ENCODE measurements around the gene DNASE2B. TPM values are rescaled to one million over a fixed set of nuclear protein-coding genes. Genes with fewer than 3 reads are reported as not detected.

The DNASE2B gene
- total RNA-seq, 2 donors from 2014 or later, result 0.85 to 8.6 TPM

DNA sequence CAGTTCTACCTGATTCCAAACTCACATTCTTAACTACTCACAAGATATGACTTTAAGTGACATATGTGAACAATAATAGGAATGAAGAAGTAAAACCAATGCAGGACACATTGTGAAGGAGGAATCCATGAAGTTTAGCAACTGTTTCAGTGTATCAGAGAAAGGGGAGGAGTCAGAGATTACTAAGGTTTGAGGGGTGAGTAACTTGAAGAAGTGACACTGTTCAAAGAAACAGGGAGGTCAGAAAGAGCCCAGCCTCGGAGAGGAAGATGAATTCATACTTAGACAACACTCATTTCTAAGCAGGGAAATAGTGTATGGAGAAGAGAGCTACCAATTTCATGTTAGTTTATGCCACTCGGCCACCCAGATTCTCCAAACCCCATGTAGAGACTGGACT lies 52.6 kb downstream of the DNASE2B start:
- TF ChIP-seq POLR2A (IDR thresholded peaks at IDR 0.05), result no peak
- TF ChIP-seq, protein P1, sequence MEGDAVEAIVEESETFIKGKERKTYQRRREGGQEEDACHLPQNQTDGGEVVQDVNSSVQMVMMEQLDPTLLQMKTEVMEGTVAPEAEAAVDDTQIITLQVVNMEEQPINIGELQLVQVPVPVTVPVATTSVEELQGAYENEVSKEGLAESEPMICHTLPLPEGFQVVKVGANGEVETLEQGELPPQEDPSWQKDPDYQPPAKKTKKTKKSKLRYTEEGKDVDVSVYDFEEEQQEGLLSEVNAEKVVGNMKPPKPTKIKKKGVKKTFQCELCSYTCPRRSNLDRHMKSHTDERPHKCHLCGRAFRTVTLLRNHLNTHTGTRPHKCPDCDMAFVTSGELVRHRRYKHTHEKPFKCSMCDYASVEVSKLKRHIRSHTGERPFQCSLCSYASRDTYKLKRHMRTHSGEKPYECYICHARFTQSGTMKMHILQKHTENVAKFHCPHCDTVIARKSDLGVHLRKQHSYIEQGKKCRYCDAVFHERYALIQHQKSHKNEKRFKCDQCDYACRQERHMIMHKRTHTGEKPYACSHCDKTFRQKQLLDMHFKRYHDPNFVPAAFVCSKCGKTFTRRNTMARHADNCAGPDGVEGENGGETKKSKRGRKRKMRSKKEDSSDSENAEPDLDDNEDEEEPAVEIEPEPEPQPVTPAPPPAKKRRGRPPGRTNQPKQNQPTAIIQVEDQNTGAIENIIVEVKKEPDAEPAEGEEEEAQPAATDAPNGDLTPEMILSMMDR (IDR thresholded peaks at IDR 0.05), result no peak
- no peak for TF ChIP-seq POLR2AphosphoS5 (IDR thresholded peaks at IDR 0.05)
- Histone ChIP-seq H3K27ac (no peak overlapping the region), H3K4me3 (no peak overlapping the region), H3K27me3 (replicated peaks; ENCODE audit: insufficient read depth) (no peaks in the 10 kb centered on the region), H3K4me1 (replicated peaks) (no peaks in the 10 kb centered on the region), H3K9me3 (no peaks in the 10 kb centered on the region), H3K36me3 (no peaks in the 10 kb centered on the region)
- intact Hi-C loops (cut with DNase I), result no loop called here
- WGBS, result 87% methylated on average over 2 of the region's 2 CpGs
- DNase-seq (ENCODE audit: low spot score), result no peak

DNA sequence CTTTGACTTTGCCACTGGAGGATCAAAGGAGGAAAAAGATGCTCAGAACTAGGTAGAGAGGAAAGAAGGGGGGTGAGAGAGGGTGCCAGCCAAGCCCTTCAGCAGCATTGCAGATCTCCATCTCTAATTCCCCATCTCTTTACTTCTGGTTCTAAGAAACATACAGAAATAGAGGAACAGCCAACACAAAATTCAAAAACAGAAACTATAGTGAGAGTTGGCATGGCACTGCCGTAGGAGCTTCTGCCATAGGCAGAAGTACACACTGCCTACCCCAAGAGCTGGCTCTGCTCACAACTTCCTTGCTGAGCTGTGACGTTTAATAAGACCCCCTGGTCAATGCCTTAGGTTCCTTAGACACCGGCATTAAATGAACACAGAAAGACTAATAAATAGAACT lies 54.2 kb downstream of the DNASE2B start:
- no peak for DNase-seq (ENCODE audit: low spot score)
- intact Hi-C loops (cut with DNase I), result no loop called here
- TF ChIP-seq POLR2AphosphoS5 (IDR thresholded peaks at IDR 0.05), result no peak
- TF ChIP-seq POLR2A (IDR thresholded peaks at IDR 0.05), result no peak
- TF ChIP-seq, protein P1 (IDR thresholded peaks at IDR 0.05), result no peak
- Histone ChIP-seq H3K27ac (no peak overlapping the region), H3K4me3 (no peak overlapping the region), H3K36me3 (no peaks in the 10 kb centered on the region), H3K27me3 (replicated peaks; ENCODE audit: insufficient read depth) (no peaks in the 10 kb centered on the region), H3K9me3 (no peaks in the 10 kb centered on the region), H3K4me1 (replicated peaks) (no peaks in the 10 kb centered on the region)
- 64% methylated on average over 3 of the region's 3 CpGs for WGBS

DNA sequence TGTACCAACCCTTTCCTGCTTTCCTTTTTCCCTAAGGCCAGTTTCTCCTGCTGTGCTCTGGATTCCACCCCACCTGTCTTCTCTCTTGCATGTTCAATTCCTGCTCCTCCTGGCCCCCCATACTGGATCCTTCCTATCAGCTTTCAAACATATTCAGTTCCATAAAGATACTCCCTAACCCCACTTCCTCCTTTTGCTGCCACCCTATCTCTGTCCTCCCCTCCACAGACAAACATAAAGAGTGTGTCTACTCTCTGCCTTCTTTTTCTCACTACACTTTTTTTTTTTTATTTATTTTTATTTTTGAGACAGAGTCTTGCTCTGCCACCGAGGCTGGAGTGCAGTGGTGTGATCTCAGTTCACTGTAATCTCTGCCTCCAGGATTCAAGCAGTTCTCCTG lies 63.8 kb downstream of the DNASE2B start:
- Histone ChIP-seq H3K9me3 (no peaks in the 10 kb centered on the region), H3K36me3 (no peaks in the 10 kb centered on the region), H3K27me3 (replicated peaks; ENCODE audit: insufficient read depth) (no peaks in the 10 kb centered on the region), H3K4me3 (no peak overlapping the region), H3K4me1 (replicated peaks) (no peaks in the 10 kb centered on the region), H3K27ac (no peak overlapping the region)
- TF ChIP-seq POLR2A (IDR thresholded peaks at IDR 0.05) (no peak), POLR2AphosphoS5 (IDR thresholded peaks at IDR 0.05) (no peak)
- TF ChIP-seq, protein P1 (IDR thresholded peaks at IDR 0.05), result no peak
- intact Hi-C loops (cut with DNase I), result no loop called here
- WGBS, result 91% methylated on average over 1 of the region's 1 CpG
- DNase-seq (ENCODE audit: low spot score), result no peak

Other genes starting within 250 kb of the DNASE2B start
- 1 to 10 TPM; 3.1 to 3.4 TPM for gene SAMD13, start 96.8 kb upstream of the DNASE2B start, total RNA-seq
- 10 to 100 TPM; 38.4 TPM for gene RPF1, start 80.8 kb downstream of the DNASE2B start, total RNA-seq
- gene SPATA1, start 107.9 kb downstream of the DNASE2B start, total RNA-seq, result 1 to 10 TPM in 1 of 2 donors, under 1 TPM in 1; 0.05 to 3.8 TPM
- 100 to 1,000 TPM; 111 to 116 TPM for gene GNG5, start 108.1 kb downstream of the DNASE2B start, total RNA-seq
- gene CTBS, start 176.0 kb downstream of the DNASE2B start, total RNA-seq, result 10 to 100 TPM; 15.1 to 45.5 TPM

Data from prostate gland (tissue), 2 donors.